KMS-11 (cell line): ENCODE measurements around the gene GLRA1.

Experiments used
- H2AFZ ChIP-seq: fragments of 200-600 bp; sonication (generic); 2 replicates; pipeline ENCODE4 v1.6.1; 2016; ENCODE audit warnings: antibody characterized with exemption, mixed run types, low read depth
- H3K27ac ChIP-seq: fragments of 200-600 bp; sonication (generic); 2 replicates; pipeline ENCODE4 v1.6.1; 2016; ENCODE audit warnings: mild to moderate bottlenecking, mixed run types
- H3K27me3 ChIP-seq: fragments of 200-600 bp; sonication (generic); 2 replicates; pipeline ENCODE4 v1.6.1; 2017; ENCODE audit warnings: mild to moderate bottlenecking, low read depth, mixed run types, moderate library complexity; ENCODE audit not compliant: insufficient read depth
- H3K36me3 ChIP-seq: fragments of 200-600 bp; sonication (generic); 2 replicates; pipeline ENCODE4 v1.6.1; 2017; ENCODE audit warnings: mild to moderate bottlenecking, mixed run types; ENCODE audit not compliant: insufficient read depth
- H3K4me1 ChIP-seq: fragments of 200-600 bp; sonication (generic); 2 replicates; pipeline ENCODE4 v1.6.1; 2016; ENCODE audit warnings: mild to moderate bottlenecking, low read depth, mixed run types; ENCODE audit not compliant: poor library complexity, severe bottlenecking
- H3K4me2 ChIP-seq: fragments of 200-600 bp; sonication (generic); 2 replicates; pipeline ENCODE4 v1.7.0; 2016; ENCODE audit warnings: mild to moderate bottlenecking, mixed run types
- H3K4me3 ChIP-seq: fragments of 200-600 bp; sonication (generic); IDR thresholded peaks from 2 replicates; pipeline ENCODE4 v1.6.1; 2017; ENCODE audit warnings: low read depth, low read length, mixed read lengths; ENCODE audit not compliant: insufficient read depth
- H3K79me2 ChIP-seq: fragments of 200-600 bp; sonication (generic); 2 replicates; pipeline ENCODE4 v1.6.1; 2016; ENCODE audit warnings: low read depth, mixed run types; ENCODE audit not compliant: insufficient read depth
- H3K9ac ChIP-seq: fragments of 200-600 bp; sonication (generic); 2 replicates; pipeline ENCODE4 v1.6.1; 2016; ENCODE audit warnings: mild to moderate bottlenecking, mixed run types
- H4K20me1 ChIP-seq: fragments of 200-600 bp; sonication (generic); 2 replicates; pipeline ENCODE4 v1.6.1; 2016; ENCODE audit warnings: mild to moderate bottlenecking, mixed run types; ENCODE audit not compliant: insufficient read depth
- TF ChIP-seq, protein P1 (sequence below): fragments of 200-600 bp; sonication (generic); conservative IDR thresholded peaks from 2 replicates; pipeline ENCODE4 v1.6.1; 2017; ENCODE audit warnings: low read depth, mild to moderate bottlenecking, antibody characterized with exemption, low read length, moderate library complexity, mixed read lengths

The GLRA1 gene

DNA sequence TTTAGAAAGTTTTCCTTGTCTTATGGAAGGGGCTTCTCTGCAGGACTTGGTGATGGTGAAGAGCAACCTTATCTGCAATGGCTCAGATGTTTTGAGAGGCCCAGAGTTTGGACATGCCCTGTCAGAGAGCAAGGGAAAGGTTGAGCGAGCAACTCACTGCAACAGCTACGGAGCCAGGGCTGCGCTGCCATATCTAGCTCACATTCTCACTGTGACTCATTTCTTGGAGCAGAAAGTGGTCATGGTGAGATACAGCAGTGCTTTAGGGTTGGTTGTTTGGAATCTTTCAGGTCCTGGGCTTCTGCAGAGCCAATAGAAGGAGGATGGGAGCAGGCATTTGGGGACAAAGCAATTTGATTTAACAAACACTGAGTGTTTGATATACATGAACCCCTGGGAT lies 12.3 kb downstream of the GLRA1 start:
- no peak overlapping the region for H3K27ac ChIP-seq
- no peaks in the 10 kb centered on the region for H3K27me3 ChIP-seq
- H3K4me2 ChIP-seq = no peak overlapping the region
- H4K20me1 ChIP-seq = no peaks in the 10 kb centered on the region
- no peak overlapping the region for H3K9ac ChIP-seq
- H3K36me3 ChIP-seq = no peaks in the 10 kb centered on the region
- TF ChIP-seq, protein P1, sequence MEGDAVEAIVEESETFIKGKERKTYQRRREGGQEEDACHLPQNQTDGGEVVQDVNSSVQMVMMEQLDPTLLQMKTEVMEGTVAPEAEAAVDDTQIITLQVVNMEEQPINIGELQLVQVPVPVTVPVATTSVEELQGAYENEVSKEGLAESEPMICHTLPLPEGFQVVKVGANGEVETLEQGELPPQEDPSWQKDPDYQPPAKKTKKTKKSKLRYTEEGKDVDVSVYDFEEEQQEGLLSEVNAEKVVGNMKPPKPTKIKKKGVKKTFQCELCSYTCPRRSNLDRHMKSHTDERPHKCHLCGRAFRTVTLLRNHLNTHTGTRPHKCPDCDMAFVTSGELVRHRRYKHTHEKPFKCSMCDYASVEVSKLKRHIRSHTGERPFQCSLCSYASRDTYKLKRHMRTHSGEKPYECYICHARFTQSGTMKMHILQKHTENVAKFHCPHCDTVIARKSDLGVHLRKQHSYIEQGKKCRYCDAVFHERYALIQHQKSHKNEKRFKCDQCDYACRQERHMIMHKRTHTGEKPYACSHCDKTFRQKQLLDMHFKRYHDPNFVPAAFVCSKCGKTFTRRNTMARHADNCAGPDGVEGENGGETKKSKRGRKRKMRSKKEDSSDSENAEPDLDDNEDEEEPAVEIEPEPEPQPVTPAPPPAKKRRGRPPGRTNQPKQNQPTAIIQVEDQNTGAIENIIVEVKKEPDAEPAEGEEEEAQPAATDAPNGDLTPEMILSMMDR = no peak
- H3K4me1 ChIP-seq = no peaks in the 10 kb centered on the region
- no peak overlapping the region for H2AFZ ChIP-seq
- H3K79me2 ChIP-seq = no peaks in the 10 kb centered on the region
- H3K4me3 ChIP-seq = no peak overlapping the region

DNA sequence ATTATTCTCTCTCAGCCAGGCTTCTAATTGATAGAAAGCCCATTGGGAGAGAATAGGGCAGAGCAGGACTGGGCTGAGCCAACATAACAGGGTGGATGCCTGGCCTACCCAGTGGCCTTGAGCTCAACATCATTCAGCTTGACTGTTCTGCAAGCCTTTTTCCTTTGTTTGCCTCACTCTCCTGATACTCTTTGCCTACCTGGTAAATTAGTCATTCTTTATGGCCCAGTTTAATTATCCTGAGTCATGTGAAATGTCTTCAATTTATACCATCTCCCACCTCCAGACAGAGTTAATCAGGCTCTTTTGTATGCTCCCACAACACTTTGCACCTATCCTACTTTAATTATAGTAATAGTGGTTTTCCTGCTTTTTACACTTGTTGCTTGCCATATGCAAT lies 13.6 kb downstream of the GLRA1 start:
- Histone ChIP-seq H3K27ac (no peak overlapping the region), H3K27me3 (no peaks in the 10 kb centered on the region), H3K9ac (no peak overlapping the region), H3K4me3 (no peak overlapping the region), H3K79me2 (no peaks in the 10 kb centered on the region), H4K20me1 (no peaks in the 10 kb centered on the region), H2AFZ (no peak overlapping the region), H3K4me1 (no peaks in the 10 kb centered on the region), H3K4me2 (no peak overlapping the region), H3K36me3 (no peaks in the 10 kb centered on the region)
- TF ChIP-seq, protein P1 = no peak

DNA sequence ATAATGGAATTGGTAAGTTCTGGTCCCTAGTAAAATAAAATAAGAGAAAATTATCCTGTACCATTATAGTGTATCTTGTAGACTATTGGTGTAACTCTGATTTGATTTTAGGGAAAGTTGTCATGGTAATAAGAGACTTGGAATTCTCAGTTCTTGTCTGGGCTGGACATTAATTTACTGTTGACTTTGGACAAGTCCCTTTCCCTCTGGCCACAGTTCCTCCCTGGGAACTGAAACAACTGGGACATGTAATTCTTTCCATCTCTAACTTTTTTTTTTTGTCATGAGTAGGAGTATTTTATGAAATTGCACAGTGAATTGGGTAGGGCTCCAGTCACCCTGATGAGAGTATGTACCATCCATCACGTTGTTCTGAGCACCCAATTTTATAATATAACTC lies 15.0 kb downstream of the GLRA1 start:
- Histone ChIP-seq H3K4me3 (no peak overlapping the region), H3K79me2 (no peaks in the 10 kb centered on the region), H3K36me3 (no peaks in the 10 kb centered on the region), H3K27ac (no peak overlapping the region), H3K4me2 (no peak overlapping the region), H3K27me3 (no peaks in the 10 kb centered on the region), H3K4me1 (no peaks in the 10 kb centered on the region), H2AFZ (no peak overlapping the region), H3K9ac (no peak overlapping the region), H4K20me1 (no peaks in the 10 kb centered on the region)
- TF ChIP-seq, protein P1 = no peak

DNA sequence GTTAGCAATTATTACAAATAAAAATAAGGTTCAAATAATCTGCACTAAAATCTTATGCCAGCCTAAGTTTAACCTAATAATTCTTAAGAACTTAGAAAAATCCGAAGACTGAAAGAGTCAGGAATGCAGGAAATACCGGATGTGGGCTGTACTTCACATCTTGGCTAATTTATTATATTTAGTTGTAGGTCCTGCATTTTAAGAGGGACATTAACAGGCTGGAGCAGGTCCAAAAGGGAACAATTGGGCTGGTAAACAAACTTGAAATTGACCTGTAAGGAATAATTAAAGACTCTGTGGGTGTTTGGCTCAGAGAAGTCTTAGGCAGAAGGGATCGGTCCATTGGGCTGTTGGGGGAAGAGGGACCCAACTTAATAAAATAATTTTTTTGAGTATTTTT lies 18.4 kb downstream of the GLRA1 start:
- no peaks in the 10 kb centered on the region for H3K4me1 ChIP-seq

More for the DNA sequence above, 18.4 kb downstream of the GLRA1 start:
- Histone ChIP-seq H3K79me2 (no peaks in the 10 kb centered on the region), H3K4me3 (no peak overlapping the region), H2AFZ (no peak overlapping the region), H3K4me2 (no peak overlapping the region), H3K9ac (no peak overlapping the region), H3K36me3 (no peaks in the 10 kb centered on the region), H4K20me1 (no peaks in the 10 kb centered on the region), H3K27ac (no peak overlapping the region), H3K27me3 (no peaks in the 10 kb centered on the region)
- TF ChIP-seq, protein P1 = no peak
